NCI-H2196 (cell line): Measurements from ENCODE around the gene EIF5.
A peak's percentile ranks its signal among the peaks of the same experiment; 100 is the strongest.

Experiments used
- DNase-seq: peaks from one replicate; lab custom pipeline; 2025; ENCODE audit not compliant: unreplicated experiment; lab: John Stamatoyannopoulos, UW

EIF5 gene

GRCh38 chr14:103361867-103362266 is 27.8 kb downstream of the EIF5 start:
- DNase-seq = no peak

- no peak for DNase-seq
These were observed 28.7 kb downstream of the EIF5 start for GRCh38 chr14:103362780-103363179.

- DNase-seq = no peak
These were observed 32.7 kb downstream of the EIF5 start for GRCh38 chr14:103366741-103367140.

GRCh38 chr14:103367995-103368394 is 34.0 kb downstream of the EIF5 start:
- no peak for DNase-seq

GRCh38 chr14:103370087-103370486 is 36.0 kb downstream of the EIF5 start:
- no peak for DNase-seq

- DNase-seq = no peak
These were observed 38.0 kb downstream of the EIF5 start for GRCh38 chr14:103372017-103372416.

- DNase-seq = no peak
These were observed 38.7 kb downstream of the EIF5 start for GRCh38 chr14:103372552-103373304.

- DNase-seq = no peak
These were observed 40.1 kb downstream of the EIF5 start for GRCh38 chr14:103374121-103374520.

- no peak for DNase-seq
These were observed 43.5 kb downstream of the EIF5 start for GRCh38 chr14:103377522-103378037.

GRCh38 chr14:103378038-103378854 is 44.2 kb downstream of the EIF5 start:
- DNase-seq = no peak

GRCh38 chr14:103380719-103381377 is 46.8 kb downstream of the EIF5 start:
- no peak for DNase-seq

GRCh38 chr14:103382376-103382775 is 48.3 kb downstream of the EIF5 start:
- DNase-seq = no peak

- no peak for DNase-seq
These were observed 50.6 kb downstream of the EIF5 start for GRCh38 chr14:103384450-103385151.

- DNase-seq = peak; percentile 87
These were observed 51.3 kb downstream of the EIF5 start, which contains the start of gene MARK3 for GRCh38 chr14:103385152-103385928. Gene MARK3, plus strand, starts transcription at chr14:103385415. Its CDS starts 615 bp downstream, at chr14:103386030.

- DNase-seq = no peak
These were observed 52.1 kb downstream of the EIF5 start for GRCh38 chr14:103385929-103386712.

- no peak for DNase-seq
These were observed 52.8 kb downstream of the EIF5 start for GRCh38 chr14:103386713-103387329.

GRCh38 chr14:103388664-103389063 is 54.6 kb downstream of the EIF5 start:
- DNase-seq = no peak

- no peak for DNase-seq
These were observed 56.6 kb downstream of the EIF5 start for GRCh38 chr14:103390605-103391004.

GRCh38 chr14:103391048-103391447 is 57.0 kb downstream of the EIF5 start:
- DNase-seq = no peak
